WTC11 (cell line): ENCODE results near the gene CER1.

Source experiments
- CREM ChIP-seq: sonication (generic); formaldehyde crosslinking; IDR thresholded peaks from 2 replicates; pipeline ENCODE4 v1.8.1; 2022; ENCODE audit warnings: mild to moderate bottlenecking, missing genetic modification reagents, moderate library complexity
- ESRRA ChIP-seq: sonication (generic); formaldehyde crosslinking; IDR thresholded peaks from 2 replicates; pipeline ENCODE4 v1.8.1; 2022; ENCODE audit warnings: mild to moderate bottlenecking, missing genetic modification reagents, borderline replicate concordance
- FOXJ3 ChIP-seq: sonication (generic); formaldehyde crosslinking; IDR thresholded peaks from 2 replicates; pipeline ENCODE4 v1.9.0; 2021; ENCODE audit warnings: missing genetic modification reagents, mild to moderate bottlenecking, borderline replicate concordance
- GRHL2 ChIP-seq: fragments of 250-450 bp; sonication (Bioruptor Pico); IDR thresholded peaks from 2 replicates; pipeline ENCODE4 v1.8.0; 2022; ENCODE audit warnings: mild to moderate bottlenecking, moderate library complexity; ENCODE audit not compliant: insufficient replicate concordance, severe bottlenecking
- NFYB ChIP-seq: sonication (generic); formaldehyde crosslinking; conservative IDR thresholded peaks from 2 replicates; pipeline ENCODE4 v1.8.0; 2022; ENCODE audit warnings: low read depth, missing genetic modification reagents
- TP53 ChIP-seq: sonication (generic); formaldehyde crosslinking; IDR thresholded peaks from 2 replicates; pipeline ENCODE4 v1.8.1; 2023; ENCODE audit warnings: mild to moderate bottlenecking, missing genetic modification reagents
- ZNF263 ChIP-seq: sonication (generic); formaldehyde crosslinking; IDR thresholded peaks from 2 replicates; pipeline ENCODE4 v1.8.1; 2022; ENCODE audit warnings: low read depth, mild to moderate bottlenecking, moderate library complexity, missing genetic modification reagents
- TF ChIP-seq, protein P1 (sequence below): fragments of 200-600 bp; IDR thresholded peaks from 2 replicates; pipeline ENCODE4 v1.8.0; 2022; ENCODE audit warnings: antibody characterized with exemption
- TF ChIP-seq, protein P2 (sequence below): sonication (generic); formaldehyde crosslinking; IDR thresholded peaks from 2 replicates; pipeline ENCODE4 v1.8.1; 2023; ENCODE audit warnings: mild to moderate bottlenecking, missing genetic modification reagents, moderate library complexity
- TF ChIP-seq, protein P3 (sequence below): sonication (generic); formaldehyde crosslinking; IDR thresholded peaks from 2 replicates; pipeline ENCODE4 v1.8.1; 2022; ENCODE audit warnings: mild to moderate bottlenecking, missing genetic modification reagents, moderate library complexity, borderline replicate concordance
- TF ChIP-seq, protein P4 (sequence below): sonication (generic); formaldehyde crosslinking; conservative IDR thresholded peaks from 2 replicates; pipeline ENCODE4 v1.8.1; 2022; ENCODE audit warnings: mild to moderate bottlenecking, missing genetic modification reagents
- TF ChIP-seq, protein P5 (sequence below): sonication (generic); formaldehyde crosslinking; IDR thresholded peaks from 2 replicates; pipeline ENCODE4 v1.8.1; 2022; ENCODE audit warnings: low read depth, missing genetic modification reagents, borderline replicate concordance
- TF ChIP-seq, protein P6 (sequence below): sonication (generic); formaldehyde crosslinking; IDR thresholded peaks from 2 replicates; pipeline ENCODE4 v1.8.0; 2023; ENCODE audit warnings: missing genetic modification reagents

DNA sequence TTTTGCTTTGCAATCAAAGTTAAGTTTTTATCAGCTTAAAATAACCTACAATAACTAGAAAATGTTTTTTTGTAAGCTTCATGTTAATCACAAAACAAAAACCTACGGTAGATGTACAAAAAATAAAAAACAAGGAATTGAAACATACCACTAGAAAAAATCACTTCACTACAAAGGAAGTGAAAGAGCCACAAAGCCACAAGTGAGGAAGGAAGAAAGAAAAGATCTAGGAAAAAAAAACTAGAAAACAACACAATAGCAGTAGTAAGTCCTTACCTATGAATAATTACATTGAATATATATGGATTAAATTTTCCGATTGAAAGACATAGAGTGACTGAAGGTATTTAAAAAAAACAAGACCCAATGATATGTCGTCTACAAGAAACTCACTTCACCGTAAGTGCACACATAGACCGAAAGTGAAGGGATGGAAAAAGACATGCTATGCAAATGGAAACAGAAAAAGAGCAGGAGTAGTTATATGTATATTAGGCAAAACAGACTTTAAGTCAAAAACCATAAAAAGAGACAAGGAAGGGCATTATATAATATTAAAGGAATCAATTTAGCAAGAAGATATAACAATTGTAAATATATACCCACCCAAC is 15.9 kb downstream of the CER1 start:
- TF ChIP-seq, protein P1, sequence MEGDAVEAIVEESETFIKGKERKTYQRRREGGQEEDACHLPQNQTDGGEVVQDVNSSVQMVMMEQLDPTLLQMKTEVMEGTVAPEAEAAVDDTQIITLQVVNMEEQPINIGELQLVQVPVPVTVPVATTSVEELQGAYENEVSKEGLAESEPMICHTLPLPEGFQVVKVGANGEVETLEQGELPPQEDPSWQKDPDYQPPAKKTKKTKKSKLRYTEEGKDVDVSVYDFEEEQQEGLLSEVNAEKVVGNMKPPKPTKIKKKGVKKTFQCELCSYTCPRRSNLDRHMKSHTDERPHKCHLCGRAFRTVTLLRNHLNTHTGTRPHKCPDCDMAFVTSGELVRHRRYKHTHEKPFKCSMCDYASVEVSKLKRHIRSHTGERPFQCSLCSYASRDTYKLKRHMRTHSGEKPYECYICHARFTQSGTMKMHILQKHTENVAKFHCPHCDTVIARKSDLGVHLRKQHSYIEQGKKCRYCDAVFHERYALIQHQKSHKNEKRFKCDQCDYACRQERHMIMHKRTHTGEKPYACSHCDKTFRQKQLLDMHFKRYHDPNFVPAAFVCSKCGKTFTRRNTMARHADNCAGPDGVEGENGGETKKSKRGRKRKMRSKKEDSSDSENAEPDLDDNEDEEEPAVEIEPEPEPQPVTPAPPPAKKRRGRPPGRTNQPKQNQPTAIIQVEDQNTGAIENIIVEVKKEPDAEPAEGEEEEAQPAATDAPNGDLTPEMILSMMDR: no peak
- TF ChIP-seq CREM (no peak), GRHL2 (CRISPR knock-in tag) (no peak), FOXJ3 (CRISPR knock-in tag) (no peak), ZNF263 (CRISPR knock-in tag) (no peak), ESRRA (CRISPR knock-in tag) (no peak), NFYB (CRISPR knock-in tag) (no peak), TP53 (CRISPR knock-in tag) (no peak)
- TF ChIP-seq, protein P2, sequence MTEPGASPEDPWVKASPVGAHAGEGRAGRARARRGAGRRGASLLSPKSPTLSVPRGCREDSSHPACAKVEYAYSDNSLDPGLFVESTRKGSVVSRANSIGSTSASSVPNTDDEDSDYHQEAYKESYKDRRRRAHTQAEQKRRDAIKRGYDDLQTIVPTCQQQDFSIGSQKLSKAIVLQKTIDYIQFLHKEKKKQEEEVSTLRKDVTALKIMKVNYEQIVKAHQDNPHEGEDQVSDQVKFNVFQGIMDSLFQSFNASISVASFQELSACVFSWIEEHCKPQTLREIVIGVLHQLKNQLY: no peak
- TF ChIP-seq, protein P3, sequence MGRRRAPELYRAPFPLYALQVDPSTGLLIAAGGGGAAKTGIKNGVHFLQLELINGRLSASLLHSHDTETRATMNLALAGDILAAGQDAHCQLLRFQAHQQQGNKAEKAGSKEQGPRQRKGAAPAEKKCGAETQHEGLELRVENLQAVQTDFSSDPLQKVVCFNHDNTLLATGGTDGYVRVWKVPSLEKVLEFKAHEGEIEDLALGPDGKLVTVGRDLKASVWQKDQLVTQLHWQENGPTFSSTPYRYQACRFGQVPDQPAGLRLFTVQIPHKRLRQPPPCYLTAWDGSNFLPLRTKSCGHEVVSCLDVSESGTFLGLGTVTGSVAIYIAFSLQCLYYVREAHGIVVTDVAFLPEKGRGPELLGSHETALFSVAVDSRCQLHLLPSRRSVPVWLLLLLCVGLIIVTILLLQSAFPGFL (CRISPR knock-in tag): no peak
- TF ChIP-seq, protein P4, sequence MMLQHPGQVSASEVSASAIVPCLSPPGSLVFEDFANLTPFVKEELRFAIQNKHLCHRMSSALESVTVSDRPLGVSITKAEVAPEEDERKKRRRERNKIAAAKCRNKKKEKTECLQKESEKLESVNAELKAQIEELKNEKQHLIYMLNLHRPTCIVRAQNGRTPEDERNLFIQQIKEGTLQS (CRISPR knock-in tag): no peak
- TF ChIP-seq, protein P5, sequence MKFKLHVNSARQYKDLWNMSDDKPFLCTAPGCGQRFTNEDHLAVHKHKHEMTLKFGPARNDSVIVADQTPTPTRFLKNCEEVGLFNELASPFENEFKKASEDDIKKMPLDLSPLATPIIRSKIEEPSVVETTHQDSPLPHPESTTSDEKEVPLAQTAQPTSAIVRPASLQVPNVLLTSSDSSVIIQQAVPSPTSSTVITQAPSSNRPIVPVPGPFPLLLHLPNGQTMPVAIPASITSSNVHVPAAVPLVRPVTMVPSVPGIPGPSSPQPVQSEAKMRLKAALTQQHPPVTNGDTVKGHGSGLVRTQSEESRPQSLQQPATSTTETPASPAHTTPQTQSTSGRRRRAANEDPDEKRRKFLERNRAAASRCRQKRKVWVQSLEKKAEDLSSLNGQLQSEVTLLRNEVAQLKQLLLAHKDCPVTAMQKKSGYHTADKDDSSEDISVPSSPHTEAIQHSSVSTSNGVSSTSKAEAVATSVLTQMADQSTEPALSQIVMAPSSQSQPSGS (CRISPR knock-in tag): no peak
- TF ChIP-seq, protein P6, sequence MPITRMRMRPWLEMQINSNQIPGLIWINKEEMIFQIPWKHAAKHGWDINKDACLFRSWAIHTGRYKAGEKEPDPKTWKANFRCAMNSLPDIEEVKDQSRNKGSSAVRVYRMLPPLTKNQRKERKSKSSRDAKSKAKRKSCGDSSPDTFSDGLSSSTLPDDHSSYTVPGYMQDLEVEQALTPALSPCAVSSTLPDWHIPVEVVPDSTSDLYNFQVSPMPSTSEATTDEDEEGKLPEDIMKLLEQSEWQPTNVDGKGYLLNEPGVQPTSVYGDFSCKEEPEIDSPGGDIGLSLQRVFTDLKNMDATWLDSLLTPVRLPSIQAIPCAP (CRISPR knock-in tag): no peak
